ENCODE results near the gene DFFB.

The DFFB gene

DNA sequence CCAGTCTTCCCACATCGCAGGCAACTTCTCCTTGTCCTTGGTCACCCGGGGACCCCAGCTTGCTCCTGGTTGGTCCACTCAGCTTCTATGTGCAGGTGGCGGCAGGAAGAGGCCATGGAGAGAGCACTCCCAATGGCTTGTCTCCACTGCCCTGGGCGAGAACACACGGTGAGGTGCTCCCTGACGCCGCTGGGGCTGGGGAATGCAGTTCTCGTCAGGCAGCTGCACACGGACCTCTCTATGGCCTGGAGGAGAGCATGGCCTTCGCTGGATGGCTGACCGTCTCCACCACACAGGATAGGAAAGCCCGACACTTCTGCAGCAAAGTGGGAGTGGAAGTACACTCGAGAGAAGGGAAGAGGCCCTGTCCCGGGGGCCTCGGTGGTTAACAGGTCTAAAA lies 31.0 kb downstream of the DFFB start:
- TF ChIP-seq, protein P1, sequence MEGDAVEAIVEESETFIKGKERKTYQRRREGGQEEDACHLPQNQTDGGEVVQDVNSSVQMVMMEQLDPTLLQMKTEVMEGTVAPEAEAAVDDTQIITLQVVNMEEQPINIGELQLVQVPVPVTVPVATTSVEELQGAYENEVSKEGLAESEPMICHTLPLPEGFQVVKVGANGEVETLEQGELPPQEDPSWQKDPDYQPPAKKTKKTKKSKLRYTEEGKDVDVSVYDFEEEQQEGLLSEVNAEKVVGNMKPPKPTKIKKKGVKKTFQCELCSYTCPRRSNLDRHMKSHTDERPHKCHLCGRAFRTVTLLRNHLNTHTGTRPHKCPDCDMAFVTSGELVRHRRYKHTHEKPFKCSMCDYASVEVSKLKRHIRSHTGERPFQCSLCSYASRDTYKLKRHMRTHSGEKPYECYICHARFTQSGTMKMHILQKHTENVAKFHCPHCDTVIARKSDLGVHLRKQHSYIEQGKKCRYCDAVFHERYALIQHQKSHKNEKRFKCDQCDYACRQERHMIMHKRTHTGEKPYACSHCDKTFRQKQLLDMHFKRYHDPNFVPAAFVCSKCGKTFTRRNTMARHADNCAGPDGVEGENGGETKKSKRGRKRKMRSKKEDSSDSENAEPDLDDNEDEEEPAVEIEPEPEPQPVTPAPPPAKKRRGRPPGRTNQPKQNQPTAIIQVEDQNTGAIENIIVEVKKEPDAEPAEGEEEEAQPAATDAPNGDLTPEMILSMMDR (IDR thresholded peaks at IDR 0.05; ENCODE audit: low read depth, low read length) = no peak
- no peak overlapping the region for H3K4me3 ChIP-seq (ENCODE audit: low read depth, low read length)

DNA sequence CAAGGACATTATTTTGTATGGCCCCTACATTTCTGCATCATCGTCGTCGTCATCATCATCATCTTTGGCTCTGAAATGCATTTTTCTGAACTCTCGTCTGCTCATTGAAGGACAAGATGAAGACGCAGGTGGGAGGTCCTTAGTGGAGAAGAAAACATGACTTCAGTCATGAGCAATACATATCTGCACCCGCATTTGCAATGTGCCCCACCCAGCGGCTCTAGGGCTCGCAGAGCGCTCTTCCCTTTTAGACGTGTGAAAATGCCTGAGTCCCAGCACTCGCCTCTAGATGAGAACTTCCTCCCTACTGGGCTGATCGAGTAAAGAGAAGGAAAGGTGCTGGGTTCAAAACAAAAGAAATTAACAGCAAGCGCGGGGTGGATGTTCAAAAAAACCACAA lies 32.7 kb downstream of the DFFB start:
- TF ChIP-seq, protein P1 (IDR thresholded peaks at IDR 0.05; ENCODE audit: low read depth, low read length) = no peak
- H3K4me3 ChIP-seq (ENCODE audit: low read depth, low read length) = no peak overlapping the region

DNA sequence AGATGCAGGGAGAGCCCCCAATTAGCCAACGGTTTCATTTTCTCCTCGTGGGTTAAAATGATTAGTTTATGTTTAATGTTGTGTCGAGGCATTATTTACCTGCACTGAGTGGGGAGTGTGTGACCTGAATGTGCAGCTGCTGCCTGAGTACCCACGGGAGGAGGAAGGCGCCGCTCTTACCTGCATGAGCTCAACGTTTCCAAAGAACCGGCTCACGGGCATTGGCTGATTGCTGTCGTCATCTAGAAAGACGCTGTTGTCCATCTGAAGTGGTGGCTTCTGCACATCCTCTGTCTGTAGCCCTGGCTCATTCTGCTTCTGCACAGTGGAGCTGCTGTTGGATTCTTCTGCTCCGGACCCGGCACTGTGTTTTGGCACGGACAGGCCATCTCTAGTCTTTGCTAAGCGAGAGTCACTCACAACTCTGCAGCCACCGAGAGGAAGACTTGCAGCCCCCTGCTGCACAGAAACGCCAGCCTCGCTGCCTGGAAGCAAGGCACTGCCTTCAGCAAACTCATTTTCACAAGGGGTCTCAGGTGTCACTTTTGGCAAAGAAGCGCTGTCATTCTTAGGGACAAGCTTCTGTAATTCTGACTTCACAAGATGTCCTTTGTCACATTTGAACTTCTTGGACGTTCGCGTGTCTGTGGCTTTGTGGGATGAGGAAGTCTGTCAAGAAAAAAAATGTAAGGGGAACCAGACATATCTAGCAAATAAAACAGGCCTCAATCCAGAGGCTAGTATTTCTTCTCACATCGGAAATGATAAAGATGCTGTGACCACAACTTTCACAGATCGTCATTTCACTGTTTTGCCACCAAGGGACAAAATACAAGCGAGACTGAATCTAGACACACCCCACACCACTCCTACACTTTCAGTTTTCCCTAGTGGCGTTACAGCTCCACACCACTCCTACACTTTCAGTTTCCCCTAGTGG lies 33.4 kb downstream of the DFFB start:
- TF ChIP-seq, protein P1 (IDR thresholded peaks at IDR 0.05; ENCODE audit: low read depth, low read length) = no peak
- no peak overlapping the region for H3K4me3 ChIP-seq (ENCODE audit: low read depth, low read length)

DNA sequence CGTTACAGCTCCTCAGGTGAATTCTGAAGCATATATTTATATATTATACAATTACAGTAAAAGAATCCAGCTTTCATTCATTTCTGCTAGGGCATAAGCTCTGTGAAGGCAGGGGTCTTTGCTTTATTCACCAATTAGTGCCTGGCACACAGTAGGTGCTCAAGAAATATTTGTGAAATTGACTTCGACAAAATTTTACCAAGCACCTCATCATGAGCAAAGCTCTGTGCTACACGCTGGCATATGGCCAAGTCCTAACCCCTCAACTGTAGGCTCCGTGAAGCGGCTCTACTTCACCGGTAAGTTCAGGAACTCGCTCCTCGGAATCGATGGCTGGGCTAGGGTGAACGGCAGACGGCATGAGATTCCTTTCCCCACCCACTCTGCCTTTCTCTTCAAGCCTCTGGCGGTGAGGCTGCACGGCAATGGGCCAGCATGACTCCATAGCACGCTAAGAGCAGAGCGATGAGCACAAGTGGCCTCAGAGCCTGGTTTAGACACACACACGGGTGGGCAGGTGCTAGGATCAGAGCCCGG lies 34.1 kb downstream of the DFFB start:
- TF ChIP-seq, protein P1 (IDR thresholded peaks at IDR 0.05; ENCODE audit: low read depth, low read length) = no peak
- no peak overlapping the region for H3K4me3 ChIP-seq (ENCODE audit: low read depth, low read length)

DNA sequence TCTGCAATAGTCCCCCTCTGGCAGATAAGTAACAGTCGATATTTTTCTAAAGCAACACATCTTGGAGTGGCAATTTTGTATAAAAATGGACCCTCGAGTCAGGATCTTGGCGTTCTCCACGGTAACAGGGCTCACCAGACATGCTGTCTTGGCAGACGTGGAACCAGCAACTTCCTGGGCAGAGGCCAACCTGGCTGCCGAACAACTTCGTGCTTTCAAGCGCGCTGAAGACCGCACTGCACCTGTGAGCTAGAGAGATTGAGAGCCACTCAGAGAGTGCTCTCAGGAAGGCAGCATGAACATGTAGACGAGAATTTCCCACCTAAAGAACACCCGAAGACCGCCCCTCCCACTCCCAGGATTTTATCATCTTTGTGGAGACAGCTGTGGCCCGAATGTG lies 35.5 kb downstream of the DFFB start:
- TF ChIP-seq, protein P1 (IDR thresholded peaks at IDR 0.05; ENCODE audit: low read depth, low read length) = no peak
- no peak overlapping the region for H3K4me3 ChIP-seq (ENCODE audit: low read depth, low read length)

DNA sequence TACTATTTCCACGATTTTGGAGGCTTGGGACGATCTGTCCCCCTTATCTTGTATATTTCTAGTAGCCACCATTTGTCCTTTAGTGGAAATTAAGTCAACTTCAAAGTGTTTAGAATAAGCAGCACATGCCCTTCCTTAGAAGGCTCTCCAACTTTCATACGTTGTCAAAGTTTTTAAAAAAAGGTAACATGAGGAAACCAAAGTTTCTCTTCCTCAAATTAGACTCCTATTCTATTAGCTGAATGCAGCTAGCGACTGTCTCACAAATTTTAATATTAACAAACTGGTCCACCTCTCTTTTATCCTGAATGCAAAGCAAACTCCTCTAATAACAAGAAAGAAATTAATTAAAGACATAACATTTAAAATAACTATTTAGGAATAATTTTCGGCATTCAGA lies 35.9 kb downstream of the DFFB start:
- TF ChIP-seq, protein P1 (IDR thresholded peaks at IDR 0.05; ENCODE audit: low read depth, low read length) = no peak

DNA sequence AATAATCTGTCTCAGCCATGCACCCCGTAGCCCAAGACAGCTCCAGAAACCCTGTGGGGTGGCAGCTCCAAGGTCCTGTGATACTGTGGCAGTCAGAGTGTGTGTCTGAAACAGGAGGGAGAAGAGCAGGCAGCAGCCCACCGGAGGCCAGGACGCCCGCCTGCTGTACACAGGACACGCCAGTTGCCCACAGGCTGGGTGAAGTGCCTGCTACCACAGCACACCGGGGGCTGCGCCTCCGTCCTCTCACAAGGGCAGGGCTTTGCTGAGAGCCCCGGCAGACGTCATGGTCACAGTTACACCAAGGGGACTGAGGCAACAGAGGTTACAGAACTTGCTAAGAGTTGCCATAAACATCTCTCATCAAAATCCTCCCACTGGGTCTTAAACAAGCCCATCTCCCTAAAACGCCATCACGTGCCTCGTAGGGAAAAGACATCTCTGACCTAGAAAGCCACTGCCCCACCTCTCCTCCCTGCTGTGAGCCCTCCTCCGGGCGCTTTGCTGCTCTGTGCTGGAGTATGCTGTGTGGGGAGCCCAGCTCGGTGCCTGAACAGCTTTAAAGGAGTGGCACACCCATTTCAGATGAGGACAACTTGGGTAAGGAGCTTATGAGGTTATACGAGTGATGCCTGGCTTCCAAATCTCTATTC lies 37.5 kb downstream of the DFFB start:
- TF ChIP-seq, protein P1 (IDR thresholded peaks at IDR 0.05; ENCODE audit: low read depth, low read length) = no peak
- no peak overlapping the region for H3K4me3 ChIP-seq (ENCODE audit: low read depth, low read length)

More for the DNA sequence above, 35.9 kb downstream of the DFFB start:
- H3K4me3 ChIP-seq (ENCODE audit: low read depth, low read length) = no peak overlapping the region
